Mesendoderm (in vitro differentiated cells): Measurements from ENCODE around the gene MAML3.

Experiments used
- DNase-seq: peaks from one replicate; pipeline ENCODE4 v3.0.0; 2013
- H2AK5ac ChIP-seq: 2 replicates; pipeline ENCODE4 v1.6.1; 2013; ENCODE audit warnings: low read length, inconsistent platforms
- H2BK120ac ChIP-seq: 2 replicates; pipeline ENCODE4 v1.6.1; 2013; ENCODE audit warnings: low read depth, mild to moderate bottlenecking, low read length, moderate library complexity, mixed read lengths
- H2BK15ac ChIP-seq: replicated peaks from 2 replicates; pipeline ENCODE4 v1.6.1; 2013; ENCODE audit warnings: low read depth, mild to moderate bottlenecking, moderate library complexity
- H2BK5ac ChIP-seq: 2 replicates; pipeline ENCODE4 v1.6.1; 2013; ENCODE audit warnings: low read length, inconsistent platforms
- H3K18ac ChIP-seq: 2 replicates; pipeline ENCODE4 v1.6.1; 2013; ENCODE audit warnings: mild to moderate bottlenecking, low read length, mixed read lengths
- H3K23ac ChIP-seq: one replicate; pipeline ENCODE4 v1.6.1; 2013; ENCODE audit warnings: low read length
- H3K27ac ChIP-seq: 2 replicates; pipeline ENCODE4 v1.5.1; 2013; ENCODE audit warnings: low read depth, mild to moderate bottlenecking, inconsistent platforms, low read length, moderate library complexity
- H3K27me3 ChIP-seq: 2 replicates; pipeline ENCODE4 v1.6.1; 2013; ENCODE audit warnings: low read length, control low read depth, mild to moderate bottlenecking, inconsistent platforms; ENCODE audit not compliant: insufficient read depth, poor library complexity
- H3K36me3 ChIP-seq: 2 replicates; pipeline ENCODE4 v1.6.1; 2013; ENCODE audit warnings: low read length, inconsistent platforms; ENCODE audit not compliant: control insufficient read depth, insufficient read depth
- H3K4ac ChIP-seq: one replicate; pipeline ENCODE4 v1.6.1; 2013; ENCODE audit warnings: low read depth, mild to moderate bottlenecking, low read length, moderate library complexity
- H3K4me1 ChIP-seq: 2 replicates; pipeline ENCODE4 v1.6.1; 2013; ENCODE audit warnings: low read depth, low read length, inconsistent platforms; ENCODE audit not compliant: control insufficient read depth
- H3K4me2 ChIP-seq: 2 replicates; pipeline ENCODE4 v1.6.1; 2013; ENCODE audit warnings: low read length
- H3K4me3 ChIP-seq: 2 replicates; pipeline ENCODE4 v1.5.1; 2013; ENCODE audit warnings: mild to moderate bottlenecking, low read length
- H3K56ac ChIP-seq: one replicate; pipeline ENCODE4 v1.6.1; 2013; ENCODE audit warnings: low read length
- H3K79me1 ChIP-seq: 2 replicates; pipeline ENCODE4 v1.6.1; 2013; ENCODE audit warnings: low read length, inconsistent platforms
- H3K79me2 ChIP-seq: 2 replicates; pipeline ENCODE4 v1.6.1; 2013; ENCODE audit warnings: mild to moderate bottlenecking, low read length; ENCODE audit not compliant: control insufficient read depth, insufficient read depth
- H3K9ac ChIP-seq: 2 replicates; pipeline ENCODE4 v1.6.1; 2013; ENCODE audit warnings: low read length, inconsistent platforms
- H4K5ac ChIP-seq: one replicate; pipeline ENCODE4 v1.6.1; 2013; ENCODE audit warnings: low read length
- H4K8ac ChIP-seq: one replicate; pipeline ENCODE4 v1.6.1; 2013; ENCODE audit warnings: low read depth, mild to moderate bottlenecking, control low read depth, low read length, moderate library complexity
- WGBS: extraction: QIAGEN DNeasy Blood & Tissue Kit; methylation state at CpG from one replicate; pipeline ENCODE4 v1.1.7; 2013; ENCODE audit warnings: low lambda C conversion rate, missing lambda C conversion rate; ENCODE audit not compliant: insufficient coverage; ENCODE audit errors: extremely low coverage; 5-methylcytosine and 5-hydroxymethylcytosine counted together

The MAML3 gene

GRCh38 chr4:139817657-139818452, 336.1 kb downstream of the MAML3 start:
- Histone ChIP-seq H3K79me1 (no peaks in the 10 kb centered on the region), H2AK5ac (no peak overlapping the region), H3K4ac (no peak overlapping the region), H3K4me3 (no peak overlapping the region), H4K5ac (no peak overlapping the region), H3K4me1 (peaks cover 8% of the 10 kb centered on the region), H2BK120ac (no peak overlapping the region), H2BK5ac (no peak overlapping the region), H3K79me2 (no peaks in the 10 kb centered on the region), H3K18ac (no peak overlapping the region), H3K27me3 (no peaks in the 10 kb centered on the region), H3K27ac (no peak overlapping the region), H3K23ac (no peak overlapping the region), H4K8ac (no peak overlapping the region), H3K56ac (no peak overlapping the region), H3K36me3 (no peaks in the 10 kb centered on the region), H3K4me2 (no peak overlapping the region), H2BK15ac (no peak overlapping the region), H3K9ac (no peak overlapping the region)
- DNase-seq, result no peak
- WGBS, result no CpG with 5 or more reads among the region's 6 CpGs

DNA sequence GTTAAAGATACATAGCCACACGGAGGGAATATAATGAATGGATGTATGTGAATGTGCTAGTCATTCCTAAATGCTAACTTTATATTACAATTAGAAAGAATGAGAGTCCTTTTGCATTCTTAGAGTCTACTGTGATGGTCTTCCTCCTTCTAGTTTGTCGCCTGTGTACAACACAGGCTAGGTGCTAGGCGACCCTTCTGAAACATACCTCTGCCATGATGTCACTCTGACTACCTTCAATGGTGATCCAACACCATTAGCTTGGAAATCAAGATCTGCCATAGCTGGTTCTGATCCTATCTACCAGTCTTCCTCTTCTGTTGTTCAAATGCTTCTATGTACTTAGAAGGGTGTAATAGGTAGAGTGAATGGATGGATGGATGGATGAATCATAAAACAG, 337.1 kb downstream of the MAML3 start:
- WGBS, result no CpG with 5 or more reads among the region's 3 CpGs
- peak overlapping the region; percentile 88 for H3K27ac ChIP-seq

DNA sequence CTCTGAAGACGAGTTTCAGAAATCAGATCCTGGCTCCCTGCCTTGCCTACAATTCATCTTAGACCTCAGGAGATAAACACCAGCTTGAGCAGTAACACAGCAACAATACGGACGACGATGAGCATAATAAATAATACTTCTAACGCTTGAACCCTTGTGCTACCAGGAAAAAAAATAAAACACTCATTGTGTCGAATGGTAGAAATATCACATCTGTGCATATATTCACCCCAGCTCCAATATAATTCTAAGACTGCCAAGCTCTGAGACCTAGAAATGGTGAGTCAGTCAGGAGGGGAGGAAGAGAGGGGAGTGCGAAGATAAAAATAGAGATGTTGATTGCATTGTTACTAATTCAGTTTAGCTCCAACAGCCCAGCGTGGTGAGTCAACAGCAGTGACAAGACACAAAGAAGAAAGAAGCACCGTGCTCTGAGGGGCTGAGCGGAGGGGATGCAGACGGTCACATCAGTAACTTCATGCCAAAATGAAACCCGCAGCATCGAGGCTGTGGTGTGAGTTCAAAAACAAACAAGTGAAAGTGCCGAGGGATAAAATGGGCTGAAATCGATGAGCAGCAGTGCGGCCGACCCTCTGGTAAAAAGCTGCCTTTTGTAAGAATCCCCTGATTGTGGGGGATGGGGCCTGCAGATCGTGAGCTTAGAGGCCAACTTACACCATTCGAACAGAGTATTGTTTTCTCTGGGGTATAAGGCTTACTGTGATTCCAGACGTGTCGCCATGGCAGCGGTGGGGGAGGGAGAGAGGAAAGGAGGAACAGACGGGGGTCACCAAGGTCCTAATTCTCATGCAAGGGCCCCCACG, 338.0 kb downstream of the MAML3 start:
- no peaks in the 10 kb centered on the region for H3K79me1 ChIP-seq
- H3K4me2 ChIP-seq, result peak overlapping the region; percentile 27
- H3K36me3 ChIP-seq, result no peaks in the 10 kb centered on the region
- no peak overlapping the region for H2AK5ac ChIP-seq
- H3K79me2 ChIP-seq, result no peaks in the 10 kb centered on the region
- no peak overlapping the region for H3K4me3 ChIP-seq
- no peaks in the 10 kb centered on the region for H3K27me3 ChIP-seq
- no CpG with 5 or more reads among the region's 24 CpGs for WGBS
- H3K9ac ChIP-seq, result peak overlapping the region; percentile 32
- peak; percentile 96 for DNase-seq
- peak overlapping the region; percentile 47 for H3K18ac ChIP-seq
- H2BK5ac ChIP-seq, result peak overlapping the region; percentile 52
- peak overlapping the region; percentile 2 for H2BK120ac ChIP-seq
- H3K4me1 ChIP-seq, result peaks cover 10% of the 10 kb centered on the region
- no peak overlapping the region for H2BK15ac ChIP-seq
- no peak overlapping the region for H3K4ac ChIP-seq
- no peak overlapping the region for H4K8ac ChIP-seq
- H3K56ac ChIP-seq, result peak overlapping the region; percentile 68
- no peak overlapping the region for H3K23ac ChIP-seq
- peak overlapping the region; percentile 88 for H3K27ac ChIP-seq
- no peak overlapping the region for H4K5ac ChIP-seq

More for the DNA sequence above, 337.1 kb downstream of the MAML3 start:
- no peaks in the 10 kb centered on the region for H3K36me3 ChIP-seq
- no peak overlapping the region for H2BK5ac ChIP-seq
- H3K9ac ChIP-seq, result no peak overlapping the region
- no peak overlapping the region for H3K4me2 ChIP-seq
- no peak overlapping the region for H3K56ac ChIP-seq
- H3K18ac ChIP-seq, result peak overlapping the region; percentile 56
- H3K23ac ChIP-seq, result no peak overlapping the region
- no peak overlapping the region for H2BK120ac ChIP-seq
- H3K79me2 ChIP-seq, result no peaks in the 10 kb centered on the region
- no peak overlapping the region for H3K4ac ChIP-seq
- no peaks in the 10 kb centered on the region for H3K27me3 ChIP-seq
- DNase-seq, result peak; percentile 92
- no peak overlapping the region for H4K8ac ChIP-seq
- H4K5ac ChIP-seq, result no peak overlapping the region
- H2BK15ac ChIP-seq, result no peak overlapping the region
- H2AK5ac ChIP-seq, result no peak overlapping the region
- H3K79me1 ChIP-seq, result no peaks in the 10 kb centered on the region
- H3K4me3 ChIP-seq, result no peak overlapping the region
- peaks cover 10% of the 10 kb centered on the region for H3K4me1 ChIP-seq

GRCh38 chr4:139814323-139815015, 339.5 kb downstream of the MAML3 start:
- H3K27me3 ChIP-seq, result no peaks in the 10 kb centered on the region
- DNase-seq, result no peak
- H2AK5ac ChIP-seq, result peak overlapping the region; percentile 33
- H3K4me1 ChIP-seq, result peaks cover 10% of the 10 kb centered on the region
- H3K4me3 ChIP-seq, result no peak overlapping the region
- no peak overlapping the region for H4K5ac ChIP-seq
- H2BK120ac ChIP-seq, result no peak overlapping the region
- H3K4ac ChIP-seq, result peak overlapping the region; percentile 60
- no peaks in the 10 kb centered on the region for H3K79me1 ChIP-seq
- no CpG with 5 or more reads among the region's 8 CpGs for WGBS
- H3K36me3 ChIP-seq, result no peaks in the 10 kb centered on the region
- H3K9ac ChIP-seq, result no peak overlapping the region
- H3K56ac ChIP-seq, result peak overlapping the region; percentile 52
- H2BK5ac ChIP-seq, result no peak overlapping the region
- no peak overlapping the region for H3K27ac ChIP-seq
- no peak overlapping the region for H3K23ac ChIP-seq
- H3K18ac ChIP-seq, result no peak overlapping the region
- H3K4me2 ChIP-seq, result no peak overlapping the region
- H4K8ac ChIP-seq, result no peak overlapping the region
- H3K79me2 ChIP-seq, result no peaks in the 10 kb centered on the region
- H2BK15ac ChIP-seq, result no peak overlapping the region

DNA sequence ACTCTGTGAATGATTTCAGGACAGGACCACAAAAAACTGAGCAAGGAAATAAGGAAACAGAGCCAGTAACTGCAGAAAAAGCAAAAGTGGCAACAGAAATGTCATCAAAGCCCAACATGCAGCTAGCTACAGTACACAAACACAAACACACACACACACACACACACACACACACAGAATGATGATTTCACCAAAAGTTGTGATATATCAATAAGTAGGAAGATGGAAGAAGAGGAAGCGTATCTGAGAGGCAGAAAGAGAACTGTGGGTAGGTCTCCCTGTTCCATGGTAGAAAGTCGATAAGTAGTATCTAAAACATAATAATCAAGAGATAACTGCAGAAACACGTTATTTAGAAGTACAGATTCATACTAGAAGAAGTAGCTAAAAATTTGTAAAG, 340.1 kb downstream of the MAML3 start:
- no peaks in the 10 kb centered on the region for H3K36me3 ChIP-seq
- no peak overlapping the region for H2AK5ac ChIP-seq
- H3K4ac ChIP-seq, result no peak overlapping the region
- H3K23ac ChIP-seq, result no peak overlapping the region
- no peak overlapping the region for H4K8ac ChIP-seq
- H3K27me3 ChIP-seq, result no peaks in the 10 kb centered on the region
- H3K18ac ChIP-seq, result no peak overlapping the region
- no peak overlapping the region for H3K9ac ChIP-seq
- no peak for DNase-seq
- H3K4me3 ChIP-seq, result no peak overlapping the region
- H3K79me2 ChIP-seq, result no peaks in the 10 kb centered on the region
- no peak overlapping the region for H2BK120ac ChIP-seq
- no CpG with 5 or more reads among the region's 3 CpGs for WGBS
- H3K4me1 ChIP-seq, result peaks cover 13% of the 10 kb centered on the region
- H4K5ac ChIP-seq, result no peak overlapping the region
- no peaks in the 10 kb centered on the region for H3K79me1 ChIP-seq
- H3K56ac ChIP-seq, result no peak overlapping the region
- H2BK15ac ChIP-seq, result no peak overlapping the region
- H3K27ac ChIP-seq, result no peak overlapping the region
- no peak overlapping the region for H2BK5ac ChIP-seq
- H3K4me2 ChIP-seq, result no peak overlapping the region
